Dermis blood vessel endothelial cell (primary cell): ENCODE results near the gene METTL2B. TPM values are rescaled to one million over a fixed set of nuclear protein-coding genes. Genes with fewer than 3 reads are reported as not detected.
A peak's percentile ranks its signal among the peaks of the same experiment; 100 is the strongest.
"Not testable (repeated sequence)": the region's sequence is repeated elsewhere in the genome, so short reads cannot be mapped to it uniquely, and the experiment has no call there.

Source experiments
- DNase-seq: peaks from one replicate; pipeline ENCODE4 v3.0.0; 2010
- total RNA-seq: library from RNA; depleted of rRNA; stranded (reverse); fragments of >200 nt; gene quantifications from 2 replicates; pipeline ENCODE4 v1.2.3, GENCODE V29; 2014

The METTL2B gene
- total RNA-seq, 1 donor from 2014 or later: 27.7 TPM

- DNase-seq: peak; percentile 19
Observed at GRCh38 chr7:128454808-128455542, 21.6 kb upstream of the METTL2B start.

- peak; percentile 92 for DNase-seq
Observed at GRCh38 chr7:128455543-128456254, 20.8 kb upstream of the METTL2B start, which contains the start of gene HILPDA. Gene HILPDA, plus strand, starts transcription at chr7:128455878. Its CDS starts 1,391 bp downstream, at chr7:128457269.

DNA sequence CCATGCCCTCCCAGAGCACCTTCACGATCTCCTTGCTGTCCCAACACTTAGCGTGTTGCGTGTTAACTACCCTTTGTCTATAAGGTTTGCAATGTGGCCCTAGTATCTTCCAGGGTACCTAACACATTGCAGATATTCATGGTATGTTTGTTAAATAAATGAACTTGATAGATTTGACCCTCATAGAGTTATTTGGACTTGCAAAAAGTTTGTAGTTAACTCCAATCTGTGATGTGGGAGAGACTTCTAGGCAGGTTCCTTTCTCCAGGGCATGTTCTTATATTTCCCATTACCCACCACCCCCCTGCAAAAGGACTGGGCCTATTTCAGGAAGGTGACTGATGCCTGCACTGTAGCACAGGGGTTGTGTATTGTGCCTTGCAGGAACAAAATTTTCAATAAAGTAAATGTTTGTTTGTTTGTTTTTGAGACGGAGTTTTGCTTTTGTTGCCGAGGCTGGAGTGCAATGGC, 20.3 kb upstream of the METTL2B start:
- peak; percentile 17 for DNase-seq

DNA sequence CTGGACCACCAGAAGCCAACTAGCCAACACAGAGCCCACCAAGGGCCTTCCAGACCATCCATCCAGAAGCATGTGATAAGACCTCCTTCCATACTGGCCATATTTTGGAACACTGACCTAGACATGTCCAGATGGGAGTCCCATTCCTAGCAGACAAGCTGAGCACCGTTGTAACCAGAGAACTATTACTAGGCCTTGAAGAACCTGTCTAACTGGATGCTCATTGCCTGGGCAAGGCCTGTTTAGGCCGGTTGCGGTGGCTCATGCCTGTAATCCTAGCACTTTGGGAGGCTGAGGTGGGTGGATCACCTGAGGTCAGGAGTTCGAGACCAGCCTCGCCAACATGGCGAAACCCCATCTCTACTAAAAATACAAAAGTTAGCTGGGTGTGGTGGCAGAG, 19.2 kb upstream of the METTL2B start:
- DNase-seq: not testable (repeated sequence)

DNA sequence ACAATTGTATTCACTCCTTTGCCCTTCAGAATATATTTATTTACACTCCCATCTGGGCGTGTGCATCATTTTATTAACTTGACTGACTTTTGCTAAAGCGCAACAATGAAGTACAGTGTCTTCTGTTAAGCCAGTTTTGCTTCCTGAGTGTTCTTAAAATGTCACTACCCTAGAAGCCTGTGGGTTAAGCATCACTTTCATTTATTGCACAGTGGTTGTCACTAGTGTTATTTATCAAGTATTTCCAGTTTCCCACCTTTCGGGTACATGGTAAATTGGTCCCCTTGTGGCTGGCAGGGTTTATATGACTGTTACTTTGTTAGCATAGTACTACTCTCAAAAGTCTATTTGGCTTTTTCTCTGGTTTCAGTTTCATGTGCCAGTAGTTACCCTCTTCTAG, 17.6 kb upstream of the METTL2B start:
- no peak for DNase-seq

GRCh38 chr7:128459394-128459878, 17.1 kb upstream of the METTL2B start:
- peak; percentile 88 for DNase-seq

DNA sequence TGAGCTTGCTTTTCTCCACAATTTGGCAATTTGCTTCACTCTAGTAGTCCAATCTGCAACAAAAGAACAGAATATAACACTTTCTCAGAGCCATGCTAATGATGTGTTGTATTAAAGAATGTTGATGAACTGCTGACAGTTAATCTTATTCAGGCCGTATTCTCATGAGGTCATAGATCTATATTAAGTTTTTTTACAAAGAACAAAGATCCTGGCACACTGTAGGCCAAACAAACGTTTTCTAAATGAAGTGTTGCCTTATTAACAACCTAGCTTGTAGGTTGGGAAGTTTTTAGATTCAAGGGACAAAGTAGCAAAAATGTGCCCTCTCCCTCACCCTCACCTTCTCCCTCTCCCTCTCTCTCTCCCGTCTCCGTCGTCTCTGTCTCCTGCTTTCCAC, 14.1 kb upstream of the METTL2B start:
- no peak for DNase-seq

DNA sequence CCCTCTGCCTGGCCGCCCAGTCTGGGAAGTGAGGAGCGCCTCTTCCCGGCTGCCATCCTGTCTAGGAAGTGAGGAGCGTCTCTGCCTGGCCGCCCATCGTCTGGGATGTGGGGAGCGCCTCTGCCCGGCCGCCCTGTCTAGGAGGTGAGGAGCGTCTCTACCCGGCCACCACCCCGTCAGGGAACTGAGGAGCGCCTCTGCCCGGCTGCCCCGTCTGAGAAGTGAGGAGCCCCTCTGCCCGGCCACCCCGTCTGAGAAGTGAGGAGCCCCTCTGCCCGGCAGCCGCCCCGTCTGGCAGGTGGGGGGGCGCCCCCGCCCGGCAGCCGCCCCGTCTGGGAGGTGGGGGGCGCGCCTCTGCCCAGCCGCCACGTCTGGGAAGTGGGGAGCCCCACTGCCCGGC, 13.2 kb upstream of the METTL2B start:
- not testable (repeated sequence) for DNase-seq

- not testable (repeated sequence) for DNase-seq
Observed at GRCh38 chr7:128463933-128464332, 12.6 kb upstream of the METTL2B start.

DNA sequence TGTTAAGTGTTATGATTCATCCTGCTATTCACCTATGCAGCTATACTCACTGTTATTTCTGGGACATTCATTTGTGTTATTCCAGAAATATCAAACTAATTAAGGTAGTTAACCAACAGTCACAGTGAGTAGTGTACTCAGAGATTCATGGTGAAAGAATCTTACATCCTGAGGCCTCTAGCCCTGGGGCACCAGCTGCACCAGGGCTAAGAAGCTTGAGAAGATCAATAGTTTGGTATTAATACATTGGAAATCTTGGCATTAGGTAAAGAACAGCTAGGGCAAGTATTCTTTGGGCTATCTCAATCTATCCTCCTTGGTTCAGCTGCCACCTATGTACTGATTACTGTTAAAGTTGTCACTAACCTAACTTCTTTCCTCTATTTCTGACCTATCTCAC, 9.7 kb upstream of the METTL2B start:
- DNase-seq: not testable (repeated sequence)

- not testable (repeated sequence) for DNase-seq
Observed at GRCh38 chr7:128477336-128477690, 765 bp downstream of the METTL2B start.

DNA sequence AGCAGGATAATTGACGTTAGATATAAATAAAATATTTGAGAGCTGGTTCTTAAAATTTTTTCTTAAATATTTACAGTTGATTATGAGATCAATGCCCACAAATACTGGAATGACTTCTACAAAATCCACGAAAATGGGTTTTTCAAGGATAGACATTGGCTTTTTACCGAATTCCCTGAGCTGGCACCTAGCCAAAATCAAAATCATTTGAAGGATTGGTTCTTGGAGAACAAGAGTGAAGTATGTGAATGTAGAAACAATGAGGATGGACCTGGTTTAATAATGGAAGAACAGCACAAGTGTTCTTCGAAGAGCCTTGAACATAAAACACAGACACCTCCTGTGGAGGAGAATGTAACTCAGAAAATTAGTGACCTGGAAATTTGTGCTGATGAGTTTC, 2.5 kb downstream of the METTL2B start:
- DNase-seq: not testable (repeated sequence)

DNA sequence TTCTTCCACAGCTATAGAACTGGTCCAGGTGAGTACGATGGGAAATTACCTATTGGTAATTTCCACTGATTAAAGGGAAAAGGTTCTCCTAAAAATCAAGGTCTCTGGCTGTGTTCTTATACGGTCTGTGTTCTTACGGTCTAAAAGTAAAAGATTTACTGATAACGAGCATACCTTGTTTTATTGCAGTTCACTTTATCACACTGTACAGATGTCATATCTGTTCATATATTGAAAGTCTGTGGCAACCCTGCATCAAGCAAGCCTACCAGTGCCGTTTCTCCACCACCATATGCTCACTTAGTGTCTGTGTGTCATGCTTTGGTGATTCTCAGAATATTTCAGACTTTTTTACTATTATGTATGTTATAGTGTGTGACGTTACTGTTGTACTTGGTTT, 11.6 kb downstream of the METTL2B start:
- not testable (repeated sequence) for DNase-seq

- DNase-seq: no peak
Observed at GRCh38 chr7:128497405-128497804, 20.9 kb downstream of the METTL2B start.

DNA sequence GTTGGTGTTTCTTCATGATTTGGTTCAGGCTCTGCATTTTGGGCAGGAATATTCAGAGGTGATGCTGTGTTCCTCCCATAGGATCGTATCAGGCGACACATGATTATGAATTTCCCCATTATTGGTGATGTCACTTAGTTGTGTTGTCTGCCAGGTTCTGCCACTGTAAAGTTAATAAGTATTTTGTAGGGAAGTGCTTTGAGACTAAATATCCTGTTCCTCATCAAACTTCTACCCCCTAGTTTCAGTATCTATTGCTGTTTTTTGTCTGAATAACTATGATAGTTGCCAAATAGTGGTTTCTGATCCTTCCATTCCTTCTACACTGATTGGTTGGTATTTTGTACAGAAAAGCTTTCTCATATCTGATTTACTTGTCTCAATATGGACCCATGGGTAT, 28.9 kb downstream of the METTL2B start:
- not testable (repeated sequence) for DNase-seq

GRCh38 chr7:128506819-128507218, 30.3 kb downstream of the METTL2B start:
- not testable (repeated sequence) for DNase-seq

DNA sequence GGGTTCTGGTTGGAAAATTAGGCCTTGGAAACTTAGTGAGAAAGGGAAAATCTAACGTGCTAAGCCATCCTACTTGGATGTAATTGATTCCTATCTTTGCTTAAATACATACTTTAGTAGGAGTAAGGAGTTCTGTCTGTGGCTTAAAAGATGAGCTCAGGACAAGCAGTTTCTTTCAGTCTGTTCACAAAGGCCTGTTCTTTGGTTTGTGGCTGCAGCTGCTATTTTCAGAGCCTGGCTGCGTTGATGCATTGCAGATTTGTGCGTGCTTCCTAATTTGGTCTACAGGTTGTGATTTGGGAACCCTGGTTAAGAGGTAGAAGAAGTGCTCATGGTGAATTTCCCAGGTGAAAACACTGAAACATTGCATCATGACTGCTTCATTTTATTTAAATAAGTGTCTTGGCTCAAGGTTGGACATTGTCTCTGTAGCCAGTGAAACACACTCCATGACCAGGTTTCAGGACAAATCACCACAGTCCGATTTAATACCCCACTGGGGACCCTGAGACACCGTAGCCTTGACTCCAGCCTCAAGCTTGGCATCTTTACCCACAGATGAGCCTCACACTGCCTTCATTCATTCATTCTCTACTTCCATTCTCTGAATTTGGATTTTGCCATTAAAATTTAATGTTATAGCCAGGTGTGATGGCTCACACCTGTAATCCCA, 30.9 kb downstream of the METTL2B start:
- not testable (repeated sequence) for DNase-seq

DNA sequence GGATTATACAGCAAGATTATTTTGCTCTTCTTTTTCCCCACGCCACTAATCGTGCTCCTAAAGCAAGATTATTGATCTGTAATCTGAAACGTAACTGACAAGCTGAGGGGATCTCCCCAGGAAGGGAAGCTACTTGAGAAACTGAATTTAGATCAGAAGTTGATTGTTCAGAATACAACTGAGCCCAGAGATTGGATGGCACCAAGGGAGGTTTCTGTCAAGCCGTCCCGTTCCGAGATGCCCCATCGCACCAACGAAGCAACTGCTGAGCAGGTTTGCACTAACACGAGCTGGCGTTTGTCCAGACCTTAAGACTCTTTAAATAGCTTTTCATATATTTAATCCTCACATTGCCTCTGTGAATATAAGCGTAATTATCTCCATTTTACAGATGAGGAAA, 35.1 kb downstream of the METTL2B start:
- DNase-seq: not testable (repeated sequence)

DNA sequence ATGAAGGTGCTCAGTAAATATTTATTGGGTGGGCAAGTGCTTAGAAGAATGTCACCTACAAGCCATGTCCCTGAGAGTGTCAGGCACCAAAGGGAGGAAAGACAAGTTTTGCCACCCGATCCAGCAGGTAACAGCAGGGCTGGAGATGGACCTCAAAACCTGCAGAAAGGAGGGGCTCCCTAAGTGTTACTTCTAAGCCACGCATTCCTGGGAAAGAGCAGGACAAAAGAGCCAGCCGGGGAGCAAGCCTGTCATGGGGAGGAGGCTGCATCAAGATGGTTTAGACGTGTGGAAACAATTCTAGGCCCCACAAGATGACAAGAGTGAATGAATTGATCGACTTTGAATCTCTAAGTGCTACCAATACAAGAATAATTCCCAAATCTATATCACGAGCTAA, 38.7 kb downstream of the METTL2B start:
- DNase-seq: not testable (repeated sequence)

DNA sequence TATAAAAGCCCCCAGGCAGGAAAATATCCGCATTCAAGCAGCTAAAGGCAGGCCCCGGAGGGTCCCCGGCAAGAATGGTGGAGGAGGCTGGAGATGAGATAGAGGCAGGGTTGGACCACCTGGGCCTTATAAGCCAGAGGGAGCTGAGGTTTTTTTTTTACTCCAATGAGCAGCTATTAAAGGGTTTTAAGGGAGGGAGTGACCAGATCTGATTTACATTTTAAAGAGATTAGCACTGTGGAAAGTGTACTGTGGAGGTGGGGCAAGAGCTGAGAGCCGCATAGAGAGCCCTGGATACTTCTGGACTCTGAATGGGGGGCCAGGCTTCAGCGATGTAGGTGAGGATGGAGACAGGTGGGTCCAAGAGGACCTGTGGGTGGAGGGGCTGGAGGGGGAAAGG, 40.5 kb downstream of the METTL2B start:
- DNase-seq: not testable (repeated sequence)

- DNase-seq: peak; percentile 81
Observed at GRCh38 chr7:128523226-128523931, 46.8 kb downstream of the METTL2B start.

DNA sequence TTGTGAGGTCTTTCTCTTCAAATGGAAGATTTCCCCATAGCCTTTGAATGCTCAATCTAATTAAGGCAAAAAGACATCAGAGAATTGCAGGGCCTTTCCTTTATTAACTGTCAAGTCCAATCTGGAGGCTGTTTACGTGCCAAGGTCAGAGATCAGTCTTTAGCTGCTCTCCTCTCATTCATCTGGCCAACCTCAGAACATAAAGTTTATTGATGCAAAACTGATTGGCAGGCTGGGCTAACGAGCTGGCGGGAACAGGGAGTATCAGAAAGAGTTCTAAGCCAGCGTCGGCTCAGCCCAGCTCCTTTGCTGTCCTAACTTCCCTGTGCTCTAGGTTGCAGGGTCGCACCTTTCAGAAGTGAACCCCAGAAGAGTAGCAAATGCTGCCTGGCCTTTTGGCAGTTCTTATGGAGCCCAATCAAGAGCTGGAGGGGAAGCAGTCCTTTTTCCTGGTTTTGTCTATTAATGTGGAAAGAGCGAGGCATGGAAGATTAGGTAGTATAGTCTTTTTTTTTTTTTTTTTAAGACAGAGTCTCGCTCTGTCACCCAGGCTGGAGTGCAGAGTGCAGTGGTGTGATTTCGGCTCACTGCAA, 47.5 kb downstream of the METTL2B start:
- DNase-seq: peak; percentile 39
